Neural progenitor cell (in vitro differentiated cells): ENCODE results near the gene CTRL. TPM values are rescaled to one million over a fixed set of nuclear protein-coding genes. Genes with fewer than 3 reads are reported as not detected.
A peak's percentile ranks its signal among the peaks of the same experiment; 100 is the strongest.

Experiments used
- DNase-seq: peaks from one replicate; pipeline ENCODE4 v3.0.0-alpha.2; 2016; ENCODE audit warnings: low spot score
- H2AFZ ChIP-seq: fragments of 200-600 bp; sonication (generic); replicated peaks from 2 replicates; pipeline ENCODE4 v1.6.1; 2016; ENCODE audit warnings: antibody characterized with exemption
- H3F3A ChIP-seq: fragments of 200-600 bp; sonication (generic); 2 replicates; pipeline ENCODE4 v1.6.1; 2016; ENCODE audit warnings: antibody characterized with exemption, low read depth
- H3K27ac ChIP-seq: fragments of 200-600 bp; sonication (generic); 2 replicates; pipeline ENCODE4 v1.5.1; 2016; ENCODE audit warnings: mild to moderate bottlenecking
- H3K27me3 ChIP-seq: fragments of 200-600 bp; sonication (generic); 2 replicates; pipeline ENCODE4 v1.6.1; 2016; ENCODE audit warnings: mild to moderate bottlenecking, moderate library complexity
- H3K36me3 ChIP-seq: fragments of 200-600 bp; sonication (generic); 2 replicates; pipeline ENCODE4 v1.5.1; 2016
- H3K4me1 ChIP-seq: fragments of 200-600 bp; sonication (generic); 2 replicates; pipeline ENCODE4 v1.6.1; 2016; ENCODE audit warnings: mixed run types
- H3K4me2 ChIP-seq: fragments of 200-600 bp; sonication (generic); 2 replicates; pipeline ENCODE4 v1.6.1; 2016
- H3K4me3 ChIP-seq: fragments of 200-600 bp; sonication (generic); 2 replicates; pipeline ENCODE4 v1.5.1; 2016
- H3K79me2 ChIP-seq: fragments of 200-600 bp; sonication (generic); 2 replicates; pipeline ENCODE4 v1.6.1; 2016; ENCODE audit warnings: low read depth
- H3K9ac ChIP-seq: fragments of 200-600 bp; sonication (generic); 2 replicates; pipeline ENCODE4 v1.6.1; 2016
- H3K9me3 ChIP-seq: fragments of 200-600 bp; sonication (generic); 2 replicates; pipeline ENCODE4 v1.5.1; 2016; ENCODE audit warnings: low read depth
- H4K20me1 ChIP-seq: fragments of 200-600 bp; sonication (generic); 2 replicates; pipeline ENCODE4 v1.6.1; 2016; ENCODE audit warnings: low read depth
- H3K27ac Mint-ChIP-seq: 3 replicates; pipeline ENCODE4 v1.8.0; 2021; ENCODE audit warnings: mixed read lengths
- H3K27me3 Mint-ChIP-seq: 2 replicates; pipeline ENCODE4 v1.8.0; 2022; ENCODE audit warnings: low read depth, mild to moderate bottlenecking, inconsistent platforms, moderate library complexity, mixed read lengths; ENCODE audit not compliant: insufficient read depth
- H3K36me3 Mint-ChIP-seq: 3 replicates; pipeline ENCODE4 v1.8.0; 2021; ENCODE audit warnings: mixed read lengths
- H3K4me1 Mint-ChIP-seq: 3 replicates; pipeline ENCODE4 v1.8.0; 2021; ENCODE audit warnings: mixed read lengths
- H3K4me3 Mint-ChIP-seq: 3 replicates; pipeline ENCODE4 v1.8.0; 2021; ENCODE audit warnings: mild to moderate bottlenecking, moderate library complexity, mixed read lengths
- H3K9me3 Mint-ChIP-seq: 3 replicates; pipeline ENCODE4 v1.8.0; 2020; ENCODE audit warnings: mixed read lengths
- EZH2 ChIP-seq: fragments of 200-600 bp; sonication (generic); IDR thresholded peaks from 2 replicates; pipeline ENCODE4 v1.6.1; 2017; ENCODE audit warnings: antibody characterized with exemption, mild to moderate bottlenecking, moderate library complexity
- EZH2phosphoT487 ChIP-seq: fragments of 200-600 bp; sonication (generic); IDR thresholded peaks from 2 replicates; pipeline ENCODE4 v1.6.1; 2017; ENCODE audit warnings: antibody characterized with exemption
- total RNA-seq: library from RNA; depleted of rRNA; stranded (reverse); fragments of >200 nt; gene quantifications from 2 replicates; pipeline ENCODE4 v1.2.3, GENCODE V29; 2015; ENCODE audit warnings: low replicate concordance
- TF ChIP-seq, protein P1 (sequence below): fragments of 200-600 bp; sonication (generic); IDR thresholded peaks from 2 replicates; pipeline ENCODE4 v1.5.1; 2017; ENCODE audit warnings: antibody characterized with exemption, mild to moderate bottlenecking

Gene CTRL
- total RNA-seq, 1 donor from 2014 or later, result 0.45 TPM

DNA sequence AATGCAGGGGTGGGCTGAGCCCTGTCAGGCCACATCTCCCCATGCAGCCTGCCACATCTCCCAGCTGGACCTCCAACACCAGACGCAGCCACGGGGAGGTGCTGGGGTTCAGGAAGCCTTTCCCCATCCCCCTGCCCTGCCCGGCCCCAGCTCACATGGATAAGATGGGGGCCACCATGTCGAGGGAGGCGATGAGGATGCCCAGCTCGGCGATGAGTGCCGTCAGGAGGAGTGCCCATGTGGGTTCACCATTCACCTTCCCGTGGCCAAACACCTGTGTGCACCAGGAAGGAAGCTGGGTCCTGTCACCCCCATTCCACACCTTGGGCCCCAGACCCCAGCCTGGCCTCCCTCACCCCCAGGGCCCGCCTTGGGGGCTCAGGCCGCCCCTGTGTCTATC is 18.0 kb upstream of the CTRL start:
- Histone ChIP-seq H3K27ac (no peak overlapping the region), H3F3A (no peaks in the 10 kb centered on the region), H3K79me2 (no peaks in the 10 kb centered on the region), H3K4me1 (peaks cover 2% of the 10 kb centered on the region), H3K9me3 (no peaks in the 10 kb centered on the region), H3K4me2 (no peak overlapping the region), H3K36me3 (no peaks in the 10 kb centered on the region), H2AFZ (no peak overlapping the region), H3K4me3 (no peak overlapping the region), H3K27me3 (no peaks in the 10 kb centered on the region), H3K9ac (no peak overlapping the region), H4K20me1 (peaks cover 2% of the 10 kb centered on the region)
- DNase-seq, result no peak
- Mint-ChIP-seq H3K27me3 (peaks cover 8% of the 10 kb centered on the region), H3K4me3 (no peak overlapping the region), H3K36me3 (no peaks in the 10 kb centered on the region), H3K4me1 (peaks cover 3% of the 10 kb centered on the region), H3K27ac (no peak overlapping the region), H3K9me3 (no peaks in the 10 kb centered on the region)
- TF ChIP-seq, protein P1, sequence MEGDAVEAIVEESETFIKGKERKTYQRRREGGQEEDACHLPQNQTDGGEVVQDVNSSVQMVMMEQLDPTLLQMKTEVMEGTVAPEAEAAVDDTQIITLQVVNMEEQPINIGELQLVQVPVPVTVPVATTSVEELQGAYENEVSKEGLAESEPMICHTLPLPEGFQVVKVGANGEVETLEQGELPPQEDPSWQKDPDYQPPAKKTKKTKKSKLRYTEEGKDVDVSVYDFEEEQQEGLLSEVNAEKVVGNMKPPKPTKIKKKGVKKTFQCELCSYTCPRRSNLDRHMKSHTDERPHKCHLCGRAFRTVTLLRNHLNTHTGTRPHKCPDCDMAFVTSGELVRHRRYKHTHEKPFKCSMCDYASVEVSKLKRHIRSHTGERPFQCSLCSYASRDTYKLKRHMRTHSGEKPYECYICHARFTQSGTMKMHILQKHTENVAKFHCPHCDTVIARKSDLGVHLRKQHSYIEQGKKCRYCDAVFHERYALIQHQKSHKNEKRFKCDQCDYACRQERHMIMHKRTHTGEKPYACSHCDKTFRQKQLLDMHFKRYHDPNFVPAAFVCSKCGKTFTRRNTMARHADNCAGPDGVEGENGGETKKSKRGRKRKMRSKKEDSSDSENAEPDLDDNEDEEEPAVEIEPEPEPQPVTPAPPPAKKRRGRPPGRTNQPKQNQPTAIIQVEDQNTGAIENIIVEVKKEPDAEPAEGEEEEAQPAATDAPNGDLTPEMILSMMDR, result no peak
- TF ChIP-seq EZH2, result no peak
- no peak for TF ChIP-seq EZH2phosphoT487

DNA sequence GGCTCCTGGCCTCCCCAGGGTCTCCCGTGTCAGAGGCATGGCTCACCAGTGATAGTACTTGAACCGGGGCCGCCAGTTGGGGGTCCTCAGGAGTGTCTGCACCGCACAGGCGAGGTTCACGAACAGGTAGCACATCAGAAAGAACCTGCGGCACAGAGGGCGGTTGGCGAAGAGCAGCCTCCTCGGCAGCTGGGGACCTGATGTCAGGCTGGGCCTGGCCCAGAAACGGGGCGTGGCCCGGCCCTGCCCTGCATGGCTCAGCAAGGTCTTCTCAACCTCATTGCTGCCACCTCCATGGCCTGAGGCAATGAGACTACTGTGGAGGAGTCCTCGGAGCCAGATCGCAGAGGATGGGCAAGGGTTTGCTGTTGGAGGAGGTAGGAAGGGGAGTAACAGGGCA is 16.4 kb upstream of the CTRL start:
- Histone ChIP-seq H3F3A (peaks cover 14% of the 10 kb centered on the region), H3K27me3 (no peaks in the 10 kb centered on the region), H4K20me1 (peaks cover 17% of the 10 kb centered on the region), H3K4me3 (no peak overlapping the region), H3K79me2 (no peaks in the 10 kb centered on the region), H3K36me3 (no peaks in the 10 kb centered on the region), H3K27ac (no peak overlapping the region), H3K9ac (no peak overlapping the region), H3K4me1 (peaks cover 16% of the 10 kb centered on the region), H2AFZ (no peak overlapping the region), H3K9me3 (no peaks in the 10 kb centered on the region), H3K4me2 (no peak overlapping the region)
- H3K27ac Mint-ChIP-seq, result peak overlapping the region; percentile 20
- no peak for DNase-seq
- H3K9me3 Mint-ChIP-seq, result no peaks in the 10 kb centered on the region
- H3K27me3 Mint-ChIP-seq, result peaks cover 8% of the 10 kb centered on the region
- no peak overlapping the region for H3K4me3 Mint-ChIP-seq
- TF ChIP-seq, protein P1, result no peak
- H3K4me1 Mint-ChIP-seq, result peaks cover 14% of the 10 kb centered on the region
- H3K36me3 Mint-ChIP-seq, result no peaks in the 10 kb centered on the region

DNA sequence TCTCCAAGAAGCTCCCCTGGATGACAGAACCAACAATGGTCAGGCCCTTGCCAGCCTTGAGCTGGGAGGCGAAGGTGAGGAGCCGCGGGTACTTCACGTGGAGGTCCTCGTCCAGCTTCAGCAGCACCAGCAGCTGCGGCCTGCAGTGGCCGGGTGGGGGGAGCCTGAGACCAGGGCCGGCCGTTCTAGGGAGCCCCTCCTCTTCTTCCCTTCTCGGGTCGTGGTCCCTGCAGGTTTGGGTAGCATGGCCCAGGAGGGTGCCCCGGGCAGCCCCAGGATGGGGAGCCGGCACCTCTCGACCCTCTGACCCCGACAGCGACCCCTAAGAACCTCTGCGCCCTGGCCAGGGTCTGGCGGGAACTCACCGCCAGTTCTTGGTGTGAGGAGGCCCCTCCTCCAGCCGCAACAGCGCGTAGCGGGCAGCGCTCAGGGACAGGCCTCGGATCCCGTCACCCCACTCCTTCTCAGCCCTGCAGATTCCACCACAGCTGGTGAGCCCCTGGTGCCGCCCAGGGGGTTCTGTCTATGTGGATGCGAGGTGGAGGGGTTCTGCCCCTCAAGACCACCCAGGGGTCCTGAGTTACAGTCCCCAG is 15.4 kb upstream of the CTRL start:
- H3K27me3 Mint-ChIP-seq, result peaks cover 8% of the 10 kb centered on the region
- H3K79me2 ChIP-seq, result no peaks in the 10 kb centered on the region

More for the DNA sequence above, 15.4 kb upstream of the CTRL start:
- no peak overlapping the region for H3K9ac ChIP-seq
- no peaks in the 10 kb centered on the region for H3K36me3 ChIP-seq
- Mint-ChIP-seq H3K36me3 (no peaks in the 10 kb centered on the region), H3K4me1 (peaks cover 16% of the 10 kb centered on the region), H3K4me3 (no peak overlapping the region), H3K27ac (no peak overlapping the region), H3K9me3 (no peaks in the 10 kb centered on the region)
- no peak overlapping the region for H2AFZ ChIP-seq
- H4K20me1 ChIP-seq, result peaks cover 24% of the 10 kb centered on the region
- peaks cover 16% of the 10 kb centered on the region for H3K4me1 ChIP-seq
- H3K9me3 ChIP-seq, result no peaks in the 10 kb centered on the region
- H3K4me3 ChIP-seq, result no peak overlapping the region
- TF ChIP-seq, protein P1, result no peak
- no peak for TF ChIP-seq EZH2phosphoT487
- no peak for TF ChIP-seq EZH2
- DNase-seq, result no peak
- no peaks in the 10 kb centered on the region for H3K27me3 ChIP-seq
- peaks cover 23% of the 10 kb centered on the region for H3F3A ChIP-seq
- H3K27ac ChIP-seq, result no peak overlapping the region
- no peak overlapping the region for H3K4me2 ChIP-seq
